HEK293 (cell line): Measurements from ENCODE around the gene PLEKHD1.

Source experiments
- GFI1B ChIP-seq: fragments of 450-650 bp; formaldehyde crosslinking; IDR thresholded peaks from 2 replicates; pipeline ENCODE4 v1.5.1; 2016; ENCODE audit warnings: missing biosample characterization, missing genetic modification characterization
- GLIS1 ChIP-seq: fragments of 450-650 bp; formaldehyde crosslinking; IDR thresholded peaks from 2 replicates; pipeline ENCODE4 v1.5.1; 2016; ENCODE audit warnings: missing biosample characterization, missing genetic modification characterization
- HOXA7 ChIP-seq: sonication (generic); formaldehyde crosslinking; IDR thresholded peaks from 2 replicates; pipeline ENCODE4 v1.8.1; 2022; ENCODE audit warnings: missing genetic modification reagents, borderline replicate concordance
- OSR2 ChIP-seq: fragments of 450-650 bp; formaldehyde crosslinking; IDR thresholded peaks from 2 replicates; pipeline ENCODE4 v1.5.1; 2016; ENCODE audit warnings: missing biosample characterization, missing genetic modification characterization
- PRDM10 ChIP-seq: fragments of 450-650 bp; formaldehyde crosslinking; IDR thresholded peaks from 2 replicates; pipeline ENCODE4 v1.5.1; 2016; ENCODE audit warnings: missing biosample characterization, missing genetic modification characterization
- PRDM4 ChIP-seq: fragments of 450-650 bp; formaldehyde crosslinking; IDR thresholded peaks from 2 replicates; pipeline ENCODE4 v1.5.1; 2017; ENCODE audit warnings: missing biosample characterization, missing genetic modification characterization
- RBAK ChIP-seq: fragments of 450-650 bp; formaldehyde crosslinking; IDR thresholded peaks from 2 replicates; pipeline ENCODE4 v1.5.1; 2016; ENCODE audit warnings: missing biosample characterization, missing genetic modification characterization
- REPIN1 ChIP-seq: fragments of 450-650 bp; formaldehyde crosslinking; IDR thresholded peaks from 2 replicates; pipeline ENCODE4 v1.5.1; 2017; ENCODE audit warnings: missing biosample characterization, missing genetic modification characterization, low read depth
- ZBTB20 ChIP-seq: fragments of 450-650 bp; formaldehyde crosslinking; IDR thresholded peaks from 2 replicates; pipeline ENCODE4 v1.5.1; 2016; ENCODE audit warnings: missing biosample characterization, missing genetic modification characterization
- ZBTB26 ChIP-seq: fragments of 450-650 bp; formaldehyde crosslinking; optimal IDR thresholded peaks from 2 replicates; pipeline ENCODE3; 2016; ENCODE audit warnings: missing biosample characterization, mild to moderate bottlenecking, missing genetic modification characterization
- ZFP41 ChIP-seq: fragments of 450-650 bp; formaldehyde crosslinking; IDR thresholded peaks from 2 replicates; pipeline ENCODE4 v1.5.1; 2016; ENCODE audit warnings: missing biosample characterization, missing genetic modification characterization, borderline replicate concordance
- ZNF266 ChIP-seq: fragments of 450-650 bp; formaldehyde crosslinking; IDR thresholded peaks from 2 replicates; pipeline ENCODE4 v1.5.1; 2016; ENCODE audit warnings: missing biosample characterization, missing genetic modification characterization, low read depth
- ZNF274 ChIP-seq, 2 experiments: fragments of 200-500 bp in 1 of 2; fragments of 450-650 bp in 1 of 2; sonication (Bioruptor generic) in 1 of 2; formaldehyde crosslinking in 1 of 2; IDR thresholded peaks; 2 replicates each; pipeline versions ENCODE4 v1.5.1 to v1.6.1; 2014 to 2016; ENCODE audit warnings: borderline replicate concordance in 1 of 2, inconsistent platforms in 1 of 2, low read length in 1 of 2, missing biosample characterization in 1 of 2, missing genetic modification characterization in 1 of 2
- ZNF394 ChIP-seq: fragments of 450-650 bp; formaldehyde crosslinking; IDR thresholded peaks from 2 replicates; pipeline ENCODE4 v1.5.1; 2016; ENCODE audit warnings: missing biosample characterization, missing genetic modification characterization, mild to moderate bottlenecking, moderate library complexity, borderline replicate concordance
- ZNF423 ChIP-seq: fragments of 450-650 bp; formaldehyde crosslinking; IDR thresholded peaks from 2 replicates; pipeline ENCODE4 v1.5.1; 2016; ENCODE audit warnings: missing biosample characterization, missing genetic modification characterization
- ZNF426 ChIP-seq: fragments of 450-650 bp; formaldehyde crosslinking; IDR thresholded peaks from 2 replicates; pipeline ENCODE4 v1.5.1; 2017; ENCODE audit warnings: missing biosample characterization, missing genetic modification characterization, mild to moderate bottlenecking, inconsistent platforms, moderate library complexity
- ZNF518A ChIP-seq: fragments of 450-650 bp; formaldehyde crosslinking; conservative IDR thresholded peaks from 2 replicates; pipeline ENCODE4 v1.5.1; 2016; ENCODE audit warnings: low read depth, missing biosample characterization, missing genetic modification characterization
- ZNF521 ChIP-seq: fragments of 450-650 bp; formaldehyde crosslinking; IDR thresholded peaks from 2 replicates; pipeline ENCODE4 v1.5.1; 2017; ENCODE audit warnings: missing biosample characterization, mild to moderate bottlenecking, missing genetic modification characterization
- ZNF623 ChIP-seq: fragments of 450-650 bp; formaldehyde crosslinking; IDR thresholded peaks from 2 replicates; pipeline ENCODE4 v1.5.1; 2016; ENCODE audit warnings: missing biosample characterization, missing genetic modification characterization
- ZNF629 ChIP-seq: fragments of 450-650 bp; formaldehyde crosslinking; IDR thresholded peaks from 2 replicates; pipeline ENCODE4 v1.5.1; 2017; ENCODE audit warnings: missing biosample characterization, missing genetic modification characterization
- ZNF645 ChIP-seq: fragments of 450-650 bp; formaldehyde crosslinking; IDR thresholded peaks from 2 replicates; pipeline ENCODE4; 2016; ENCODE audit warnings: missing biosample characterization, missing genetic modification characterization
- ZNF76 ChIP-seq: fragments of 450-650 bp; formaldehyde crosslinking; IDR thresholded peaks from 2 replicates; pipeline ENCODE4; 2016; ENCODE audit warnings: low read depth, missing biosample characterization, missing genetic modification characterization, borderline replicate concordance
- ZNF830 ChIP-seq: fragments of 450-650 bp; IDR thresholded peaks from 2 replicates; pipeline ENCODE4 v1.5.0; 2018; ENCODE audit warnings: missing biosample characterization, missing genetic modification characterization, low read depth, mild to moderate bottlenecking, moderate library complexity
- ZSCAN4 ChIP-seq: fragments of 450-650 bp; formaldehyde crosslinking; IDR thresholded peaks from 2 replicates; pipeline ENCODE4 v1.5.1; 2017; ENCODE audit warnings: missing biosample characterization, missing genetic modification characterization

Gene PLEKHD1

GRCh38 chr14:69460093-69460701 is 24.3 kb upstream of the PLEKHD1 start (continued):
- no peak for TF ChIP-seq ZBTB26
- TF ChIP-seq ZNF76 = no peak
- TF ChIP-seq ZNF830 = no peak
- no peak for TF ChIP-seq OSR2 (tag by site-specific recombination)
- no peak for TF ChIP-seq ZSCAN4 (tag by site-specific recombination)
- TF ChIP-seq ZNF426 (tag by site-specific recombination) = no peak
- TF ChIP-seq PRDM4 = no peak
- TF ChIP-seq ZNF521 (tag by site-specific recombination) = no peak
- TF ChIP-seq ZNF423 (tag by site-specific recombination) = no peak
- no peak for TF ChIP-seq HOXA7 (CRISPR knock-in tag)
- no peak for TF ChIP-seq ZNF645
- TF ChIP-seq RBAK (tag by site-specific recombination) = no peak
- TF ChIP-seq GLIS1 = no peak
- TF ChIP-seq ZNF274 (IDR thresholded peaks at IDR 0.05; ENCODE audit: low read length) = no peak
- TF ChIP-seq ZNF274 (tag by site-specific recombination; IDR thresholded peaks at IDR 0.05; ENCODE audit: borderline replicate concordance) = no peak
- TF ChIP-seq ZFP41 = no peak
- TF ChIP-seq ZNF623 (tag by site-specific recombination) = no peak
- TF ChIP-seq ZNF629 (tag by site-specific recombination) = peak; percentile 91
- no peak for TF ChIP-seq ZBTB20
- TF ChIP-seq GFI1B (tag by site-specific recombination) = no peak
- no peak for TF ChIP-seq ZNF394
- TF ChIP-seq ZNF518A = no peak
- no peak for TF ChIP-seq PRDM10 (tag by site-specific recombination)
- no peak for TF ChIP-seq ZNF266 (tag by site-specific recombination)
- TF ChIP-seq REPIN1 (tag by site-specific recombination) = no peak
- TF ChIP-seq, all 188 proteins: peak for 8
